ENCODE data around the gene DLX4.

Gene DLX4

DNA sequence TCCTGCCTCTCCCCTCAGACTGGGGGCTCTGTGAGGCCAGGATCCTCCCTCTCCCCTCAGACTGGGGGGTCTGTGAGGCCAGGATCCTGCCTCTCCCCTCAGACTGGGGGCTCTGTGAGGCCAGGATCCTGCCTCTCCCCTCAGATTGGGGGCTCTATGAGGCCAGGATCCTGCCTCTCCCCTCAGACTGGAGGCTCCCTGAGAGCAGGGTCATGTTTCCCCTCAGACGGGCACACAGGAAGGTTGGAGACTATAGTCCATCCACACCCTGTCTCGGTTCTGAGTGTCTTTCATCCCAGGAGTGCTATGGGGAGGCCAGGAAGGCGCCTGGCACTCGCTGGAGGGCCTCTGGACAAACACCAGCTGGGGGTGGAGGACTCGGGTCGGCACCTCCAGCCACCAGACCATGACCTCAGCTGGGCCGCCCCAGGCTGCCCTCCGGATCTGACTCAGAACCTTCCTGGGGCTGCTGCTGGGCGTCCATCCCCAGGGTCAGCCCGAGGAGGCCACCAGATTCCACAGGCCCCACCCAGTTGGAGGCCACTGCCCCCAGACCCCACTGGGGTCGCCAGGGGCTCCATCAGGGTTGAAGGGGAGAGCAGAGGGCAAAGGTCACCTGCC is 21.9 kb upstream of the DLX4 start:
- DNase-seq (ENCODE audit: low spot score): no peak

GRCh38 chr17:49949634-49950033 is 19.4 kb upstream of the DLX4 start:
- no peak for DNase-seq (ENCODE audit: low spot score)

DNA sequence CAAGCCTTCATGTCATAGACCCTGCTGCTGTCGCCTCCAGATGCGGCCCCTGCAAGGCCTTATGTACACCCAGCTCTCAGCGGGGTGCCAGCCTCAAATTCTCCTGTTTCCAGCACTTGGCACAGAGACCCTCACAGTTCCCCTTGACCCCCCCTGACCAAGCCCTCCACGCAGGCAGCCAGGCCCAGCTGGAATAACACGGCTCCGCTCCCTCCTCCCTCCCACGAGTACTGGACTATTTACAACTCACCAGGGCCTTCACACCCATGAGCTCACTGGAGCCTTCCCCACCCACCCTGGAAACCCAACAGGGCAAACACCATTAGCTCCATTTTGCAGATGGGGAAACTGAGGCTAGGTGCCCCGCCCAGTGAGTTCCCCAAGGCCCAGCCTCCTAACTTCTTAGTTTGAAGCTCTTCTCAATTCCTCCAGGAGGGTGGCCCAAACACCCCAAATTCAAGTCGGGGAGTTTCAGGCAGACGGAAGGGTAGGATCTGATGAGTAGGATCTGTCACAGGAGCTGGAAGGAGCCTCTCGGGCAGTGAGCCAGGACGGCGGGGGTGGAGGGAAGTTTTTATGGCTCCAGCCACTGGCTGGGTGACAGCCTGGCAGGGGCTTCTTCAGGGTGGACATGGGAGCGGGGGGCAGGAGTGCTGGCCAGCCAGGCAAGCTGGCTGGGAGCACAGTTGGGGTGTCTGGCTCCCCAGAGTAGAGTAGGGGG is 17.5 kb upstream of the DLX4 start:
- no peak for DNase-seq (ENCODE audit: low spot score)

- peak; percentile 88 for DNase-seq (ENCODE audit: low spot score)
Observed at GRCh38 chr17:49952209-49952911, 16.6 kb upstream of the DLX4 start.

DNA sequence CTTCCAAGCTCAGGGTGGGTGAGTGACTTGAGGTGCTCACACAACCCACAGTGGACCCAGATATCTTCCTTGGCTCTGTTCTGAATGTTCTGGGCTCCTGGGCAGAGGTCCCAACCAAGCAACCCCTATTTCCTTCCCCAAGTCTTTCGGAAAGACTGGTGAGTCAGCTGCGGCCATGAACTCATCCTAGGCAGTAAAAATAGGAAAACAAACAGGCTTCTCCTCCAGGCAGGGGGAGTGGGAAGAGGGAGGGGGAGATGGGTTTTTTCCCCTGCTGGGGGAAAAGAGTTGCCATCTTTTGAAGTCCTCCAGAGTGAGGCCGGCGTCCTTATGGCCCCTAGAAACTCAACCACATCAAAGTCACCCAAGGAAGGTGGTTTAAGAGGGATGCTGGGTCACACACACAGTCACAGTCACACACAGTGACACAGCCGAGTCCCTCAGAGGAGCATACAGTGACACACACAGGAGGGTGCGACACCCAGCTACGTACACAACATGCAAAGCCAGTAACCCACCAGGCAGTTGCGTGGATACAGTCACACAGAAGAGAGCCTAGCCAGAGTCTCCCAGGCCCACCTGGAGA is 16.0 kb upstream of the DLX4 start:
- no peak for DNase-seq (ENCODE audit: low spot score)

- DNase-seq (ENCODE audit: low spot score): no peak
Observed at GRCh38 chr17:49955157-49955556, 13.8 kb upstream of the DLX4 start.

DNA sequence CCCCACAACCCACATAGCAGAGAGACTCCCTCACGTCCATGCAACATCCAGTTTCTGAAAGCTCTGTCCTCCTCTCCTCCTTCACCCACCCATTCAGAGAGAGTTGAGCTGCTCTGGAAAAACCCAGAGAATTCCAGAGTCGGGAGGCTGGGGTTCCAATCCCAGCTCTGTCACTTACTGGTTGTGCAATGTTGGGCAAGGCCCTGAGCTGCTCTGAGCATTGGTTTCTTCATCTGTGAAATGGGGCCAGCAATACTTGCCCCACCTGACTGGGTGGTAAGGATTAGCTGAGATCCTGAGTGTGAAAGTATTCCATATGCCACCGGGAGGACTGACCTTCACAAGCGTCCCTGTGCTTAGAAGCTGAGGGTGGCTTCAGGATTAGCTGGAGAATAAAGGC is 12.2 kb upstream of the DLX4 start:
- no peak for DNase-seq (ENCODE audit: low spot score)

- DNase-seq (ENCODE audit: low spot score): no peak
Observed at GRCh38 chr17:49957350-49957749, 11.6 kb upstream of the DLX4 start.

- DNase-seq (ENCODE audit: low spot score): no peak
Observed at GRCh38 chr17:49958723-49959122, 10.3 kb upstream of the DLX4 start.

GRCh38 chr17:49959183-49959935 is 9.6 kb upstream of the DLX4 start:
- DNase-seq (ENCODE audit: low spot score): no peak

GRCh38 chr17:49962599-49963308 is 6.2 kb upstream of the DLX4 start:
- DNase-seq (ENCODE audit: low spot score): no peak

DNA sequence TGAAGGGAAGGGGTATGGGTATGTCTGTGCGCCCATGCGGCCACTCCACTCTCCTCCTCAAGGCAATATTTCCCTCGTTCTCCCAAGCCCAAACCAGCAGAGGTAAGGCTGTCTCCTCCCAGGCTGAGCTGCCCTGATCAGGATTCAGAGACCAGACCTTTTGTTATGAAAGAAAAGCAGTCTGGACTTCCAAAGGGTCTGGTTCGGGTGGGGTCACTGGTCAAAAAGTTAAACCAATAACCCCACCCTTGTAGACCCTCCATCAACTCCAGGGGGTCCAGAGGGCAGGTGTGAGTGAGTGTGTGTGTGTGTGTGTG is 5.7 kb upstream of the DLX4 start:
- no peak for DNase-seq (ENCODE audit: low spot score)

DNA sequence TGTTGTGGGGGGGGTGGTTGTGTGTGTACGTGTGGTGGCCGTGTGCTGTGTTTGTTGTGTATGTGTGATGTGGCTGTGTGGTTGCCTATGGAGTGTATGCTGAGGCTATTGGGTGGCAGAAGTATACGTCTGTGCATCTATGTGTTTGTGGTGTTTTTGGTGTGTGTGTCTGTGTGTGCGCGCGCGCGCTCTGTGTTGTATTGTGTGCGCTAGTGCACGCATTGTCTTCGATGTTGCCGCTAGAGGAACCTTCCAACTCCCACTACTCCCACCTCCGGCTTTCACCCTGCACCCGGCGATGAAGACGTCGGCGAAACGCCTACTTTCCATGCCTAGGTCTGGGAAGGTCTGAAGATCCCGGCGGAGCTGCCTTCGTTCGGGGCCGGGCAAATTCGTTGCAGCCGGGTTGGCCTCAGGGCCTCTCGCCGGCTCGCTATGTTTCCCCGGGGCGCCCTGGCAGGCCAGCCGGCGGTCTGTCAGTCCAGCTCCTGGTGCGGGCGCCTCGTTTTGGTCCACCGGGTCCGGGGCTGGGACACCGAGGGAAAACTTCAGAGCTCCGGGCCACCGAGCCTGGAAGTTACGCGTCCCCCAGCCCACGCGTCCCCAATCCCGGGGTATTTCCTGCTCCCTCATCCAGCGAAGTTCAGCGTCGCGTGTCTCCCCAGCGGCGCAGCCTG is 5.2 kb upstream of the DLX4 start:
- DNase-seq (ENCODE audit: low spot score): no peak

GRCh38 chr17:49964303-49964768 is 4.7 kb upstream of the DLX4 start:
- no peak for DNase-seq (ENCODE audit: low spot score)

GRCh38 chr17:49964769-49965523 is 4.0 kb upstream of the DLX4 start:
- no peak for DNase-seq (ENCODE audit: low spot score)

GRCh38 chr17:49965524-49965909 is 3.5 kb upstream of the DLX4 start:
- DNase-seq (ENCODE audit: low spot score): no peak

DNA sequence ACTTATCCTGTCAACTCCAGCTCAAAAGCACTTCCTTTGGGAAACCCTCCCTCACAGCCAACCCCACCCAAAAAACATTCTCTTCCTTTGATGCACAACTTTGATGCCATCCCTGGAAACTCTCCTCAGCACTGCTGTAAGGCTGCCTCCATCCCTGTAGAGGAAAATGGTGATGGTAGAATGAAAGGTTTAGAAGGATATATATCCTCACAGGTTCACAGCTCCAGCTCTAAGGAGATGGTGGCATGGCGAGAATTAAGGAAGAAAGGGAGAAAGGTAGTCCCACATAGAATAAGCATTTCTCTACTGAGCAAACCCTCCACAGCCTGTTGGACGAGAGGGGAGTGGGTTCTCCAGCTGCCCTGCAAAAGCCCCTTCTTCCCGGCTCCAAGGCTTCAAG is 2.2 kb upstream of the DLX4 start:
- no peak for DNase-seq (ENCODE audit: low spot score)

DNA sequence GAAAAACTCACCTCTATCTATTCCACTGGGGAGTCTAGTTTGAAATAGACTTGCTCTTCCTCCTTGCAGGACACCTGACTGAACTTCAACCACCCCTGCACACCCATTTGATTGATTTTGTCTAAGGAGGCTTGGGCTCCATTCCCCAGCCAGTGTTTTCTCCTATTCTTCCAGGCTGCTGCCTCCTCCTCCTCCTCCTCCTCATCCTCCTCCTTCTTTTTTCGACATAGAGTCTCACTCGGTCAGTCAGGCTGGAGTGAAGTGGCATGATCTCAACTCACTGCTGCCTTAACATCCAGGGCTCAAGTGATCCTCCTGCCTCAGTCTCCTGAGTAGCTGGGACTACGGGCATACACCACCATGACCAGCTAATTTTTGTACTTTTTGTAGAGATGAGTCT is 1.8 kb upstream of the DLX4 start:
- DNase-seq (ENCODE audit: low spot score): no peak

DNA sequence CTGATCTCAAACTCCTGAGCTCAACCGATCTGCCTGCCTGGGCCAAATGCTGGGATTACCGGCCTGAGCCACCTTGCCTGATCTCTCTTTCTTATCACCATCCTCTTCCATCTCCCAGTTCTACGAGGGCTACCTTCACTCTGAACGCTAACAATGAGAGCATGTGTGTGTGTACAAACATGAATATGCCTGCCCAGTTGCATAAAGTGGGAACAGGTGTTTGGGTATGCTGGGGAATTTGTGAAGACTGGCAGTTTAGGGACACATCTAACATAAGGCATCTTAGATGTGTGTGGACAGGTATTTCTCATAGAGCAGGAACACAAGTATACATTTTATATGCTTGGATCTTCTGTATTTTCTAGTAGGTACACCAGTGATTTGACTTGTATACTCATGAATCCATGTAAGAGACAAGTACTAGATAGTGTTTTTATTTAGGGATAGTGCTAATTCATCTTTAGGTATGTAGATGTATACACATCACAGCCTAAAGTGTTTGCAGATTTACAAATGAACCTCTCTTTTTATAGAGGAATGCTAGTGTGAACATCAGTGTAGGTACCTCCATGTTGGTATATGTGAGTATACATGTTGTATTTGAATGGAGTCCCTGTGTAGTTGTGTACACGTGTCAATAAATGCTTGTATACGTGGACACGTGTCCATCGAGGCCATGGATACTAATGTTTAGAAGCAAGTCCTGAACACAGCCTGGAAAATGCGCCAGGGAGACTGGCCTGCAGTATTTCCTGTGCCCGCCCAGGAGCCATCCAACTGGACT is 1.2 kb upstream of the DLX4 start:
- no peak for DNase-seq (ENCODE audit: low spot score)
